ENCODE measurements around the gene AGTRAP. TPM values are rescaled to one million over a fixed set of nuclear protein-coding genes. Genes with fewer than 3 reads are reported as not detected.
A peak's percentile ranks its signal among the peaks of the same experiment; 100 is the strongest.

Gene AGTRAP
- total and polyA plus RNA-seq, 2 experiments from 2014 or later = 58.6 to 94.0 TPM

DNA sequence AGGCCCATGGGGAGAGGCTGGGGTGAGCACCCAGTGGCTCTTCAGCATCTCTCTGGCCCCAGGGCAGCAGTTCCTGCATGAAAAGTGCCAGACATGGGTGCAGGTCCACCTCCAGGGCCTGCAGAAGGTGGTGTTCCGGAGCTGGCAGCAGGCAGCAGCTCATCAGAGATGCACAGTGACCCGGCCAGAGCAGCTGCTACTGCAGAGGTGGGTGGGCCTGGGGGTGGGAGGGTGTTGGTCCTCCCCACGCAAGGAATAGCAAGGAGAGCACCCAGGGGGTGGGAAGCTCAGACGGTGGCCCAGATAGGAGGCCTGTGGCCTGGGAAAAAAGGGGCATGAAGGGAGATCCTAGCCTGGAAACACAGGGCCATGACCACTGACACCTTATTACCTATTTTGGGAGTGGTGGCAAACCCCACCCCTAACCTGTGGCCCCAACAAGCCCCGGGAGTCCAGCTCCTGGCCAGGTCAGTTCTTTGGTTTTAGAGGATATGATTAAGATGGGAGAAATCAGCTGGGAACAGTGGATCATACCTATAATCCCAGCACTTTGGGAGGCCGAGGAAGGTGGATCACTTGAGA, 46.3 kb downstream of the AGTRAP start:
- H3K27ac ChIP-seq = no peak overlapping the region
- no peak overlapping the region for H3K4me3 ChIP-seq
- H3K27me3 ChIP-seq = no peaks in the 10 kb centered on the region
- DNase-seq (ENCODE audit: low read depth in 1 of 2, low spot score in 1 of 2) = no peak
- peaks cover 23% of the 10 kb centered on the region for H3K4me1 ChIP-seq (ENCODE audit: low read depth)
- H3K9me3 ChIP-seq (ENCODE audit: low read depth) = no peaks in the 10 kb centered on the region
- H3K36me3 ChIP-seq = no peaks in the 10 kb centered on the region
- TF ChIP-seq, protein P1, sequence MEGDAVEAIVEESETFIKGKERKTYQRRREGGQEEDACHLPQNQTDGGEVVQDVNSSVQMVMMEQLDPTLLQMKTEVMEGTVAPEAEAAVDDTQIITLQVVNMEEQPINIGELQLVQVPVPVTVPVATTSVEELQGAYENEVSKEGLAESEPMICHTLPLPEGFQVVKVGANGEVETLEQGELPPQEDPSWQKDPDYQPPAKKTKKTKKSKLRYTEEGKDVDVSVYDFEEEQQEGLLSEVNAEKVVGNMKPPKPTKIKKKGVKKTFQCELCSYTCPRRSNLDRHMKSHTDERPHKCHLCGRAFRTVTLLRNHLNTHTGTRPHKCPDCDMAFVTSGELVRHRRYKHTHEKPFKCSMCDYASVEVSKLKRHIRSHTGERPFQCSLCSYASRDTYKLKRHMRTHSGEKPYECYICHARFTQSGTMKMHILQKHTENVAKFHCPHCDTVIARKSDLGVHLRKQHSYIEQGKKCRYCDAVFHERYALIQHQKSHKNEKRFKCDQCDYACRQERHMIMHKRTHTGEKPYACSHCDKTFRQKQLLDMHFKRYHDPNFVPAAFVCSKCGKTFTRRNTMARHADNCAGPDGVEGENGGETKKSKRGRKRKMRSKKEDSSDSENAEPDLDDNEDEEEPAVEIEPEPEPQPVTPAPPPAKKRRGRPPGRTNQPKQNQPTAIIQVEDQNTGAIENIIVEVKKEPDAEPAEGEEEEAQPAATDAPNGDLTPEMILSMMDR (IDR thresholded peaks at IDR 0.05; ENCODE audit: low read depth, low read length) = no peak

DNA sequence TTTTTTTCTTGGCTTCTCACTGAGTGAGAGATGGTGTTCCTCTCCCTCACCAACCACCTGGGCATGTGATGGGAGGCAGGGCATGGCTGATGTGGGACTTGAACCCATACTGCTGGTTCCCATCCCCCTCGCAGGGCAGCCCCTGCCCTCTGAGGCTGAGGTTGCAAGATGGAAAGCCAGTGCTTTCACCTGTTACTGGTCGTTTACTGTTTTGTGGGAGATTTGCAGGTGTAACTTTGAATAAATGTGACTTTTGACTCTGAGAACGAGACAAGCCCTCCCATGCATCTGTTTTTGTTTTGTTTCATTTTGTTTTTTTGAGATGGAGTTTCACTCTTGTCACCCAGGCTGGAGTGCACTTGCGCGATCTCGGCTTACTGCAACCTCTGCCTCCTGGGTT, 47.6 kb downstream of the AGTRAP start:
- TF ChIP-seq, protein P1 (IDR thresholded peaks at IDR 0.05; ENCODE audit: low read depth, low read length) = no peak
- DNase-seq (ENCODE audit: low read depth in 1 of 2, low spot score in 1 of 2) = no peak
- Histone ChIP-seq H3K4me1 (ENCODE audit: low read depth) (peaks cover 37% of the 10 kb centered on the region), H3K4me3 (no peak overlapping the region), H3K27me3 (no peaks in the 10 kb centered on the region), H3K9me3 (ENCODE audit: low read depth) (no peaks in the 10 kb centered on the region), H3K27ac (no peak overlapping the region), H3K36me3 (no peaks in the 10 kb centered on the region)

DNA sequence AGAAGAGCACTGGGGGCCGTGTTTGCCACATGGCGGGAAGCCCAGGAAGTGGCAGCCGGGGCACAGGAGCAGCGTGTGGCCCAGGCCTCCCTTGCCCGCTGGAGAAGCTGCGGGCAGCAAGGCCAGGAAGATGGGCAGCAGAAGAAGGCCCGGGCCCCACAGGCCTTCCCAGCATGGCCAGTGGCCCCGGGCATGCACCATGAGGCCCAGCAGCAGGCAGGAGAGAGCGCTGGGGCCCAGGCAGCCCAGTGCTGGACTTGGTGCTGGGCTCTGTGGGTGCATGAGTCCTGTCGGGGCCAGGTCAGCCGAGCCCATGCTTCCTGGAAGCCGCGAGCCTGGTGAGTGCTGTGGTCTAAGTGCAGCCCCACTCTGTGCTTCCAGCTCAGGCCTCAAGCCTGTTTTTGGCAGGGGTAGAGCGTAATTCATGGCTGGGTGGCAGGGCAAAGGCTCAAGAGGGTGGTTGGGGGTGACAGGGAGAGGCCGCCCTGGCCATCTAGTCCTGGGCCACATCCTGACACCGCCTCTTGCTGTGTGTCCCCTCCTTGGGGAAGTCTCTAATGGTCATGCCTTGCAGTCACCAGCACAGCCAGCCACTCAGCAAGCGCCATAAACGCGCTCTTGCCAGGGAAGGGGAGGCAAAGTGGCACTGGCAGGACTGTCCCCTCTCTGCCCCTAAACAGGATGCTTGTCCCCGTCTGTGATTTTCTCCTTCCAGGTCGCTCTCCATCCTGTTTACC, 48.5 kb downstream of the AGTRAP start:
- Histone ChIP-seq H3K27ac (no peak overlapping the region), H3K9me3 (ENCODE audit: low read depth) (no peaks in the 10 kb centered on the region), H3K4me1 (ENCODE audit: low read depth) (peaks cover 46% of the 10 kb centered on the region), H3K4me3 (peak overlapping the region; percentile 6), H3K27me3 (no peaks in the 10 kb centered on the region), H3K36me3 (no peaks in the 10 kb centered on the region)
- no peak for DNase-seq (ENCODE audit: low read depth in 1 of 2, low spot score in 1 of 2)
- TF ChIP-seq, protein P1 (IDR thresholded peaks at IDR 0.05; ENCODE audit: low read depth, low read length) = no peak

DNA sequence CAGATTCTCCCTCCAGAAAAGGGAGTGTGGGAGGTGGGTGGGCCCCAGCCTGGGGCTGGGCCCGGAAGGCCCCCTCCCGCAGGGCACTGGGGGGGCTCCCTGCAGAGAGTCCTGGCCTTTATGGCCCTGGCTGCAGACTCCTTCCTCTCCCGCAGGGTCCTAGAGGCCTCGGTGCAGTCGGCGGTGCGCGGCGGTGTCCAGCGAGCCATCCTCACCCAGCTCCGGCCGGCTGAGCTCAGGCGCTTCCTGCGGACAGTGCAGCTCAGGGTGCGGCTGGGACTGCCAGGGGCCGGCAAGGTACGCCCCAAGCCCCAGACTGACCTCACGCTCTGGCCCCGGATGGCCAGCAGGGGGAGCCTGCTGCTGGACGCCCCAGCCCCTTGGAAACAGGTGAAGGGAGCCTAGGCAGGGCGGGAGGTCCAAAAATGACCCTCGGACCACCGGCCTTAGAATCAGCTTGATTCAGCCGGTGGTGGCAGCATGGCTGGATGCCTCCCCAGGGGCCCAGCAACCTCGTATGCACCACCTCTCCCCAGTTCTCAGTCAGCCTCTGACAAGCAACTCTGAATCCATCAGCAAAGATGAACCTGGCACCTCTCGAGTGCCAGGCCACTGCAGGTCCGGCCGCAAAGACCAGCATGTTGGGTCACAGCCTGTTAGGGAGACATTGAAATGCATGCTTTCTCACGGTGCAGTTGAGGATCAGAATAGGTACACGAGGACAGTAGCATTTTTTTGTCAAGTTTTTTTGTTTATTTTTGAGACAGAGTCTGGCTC, 49.2 kb downstream of the AGTRAP start:
- Histone ChIP-seq H3K4me3 (peak overlapping the region; percentile 6), H3K36me3 (no peaks in the 10 kb centered on the region), H3K9me3 (ENCODE audit: low read depth) (no peaks in the 10 kb centered on the region), H3K4me1 (ENCODE audit: low read depth) (peaks cover 53% of the 10 kb centered on the region), H3K27me3 (no peaks in the 10 kb centered on the region), H3K27ac (no peak overlapping the region)
- TF ChIP-seq, protein P1 (IDR thresholded peaks at IDR 0.05; ENCODE audit: low read depth, low read length) = peak; percentile 91
- DNase-seq (ENCODE audit: low read depth in 1 of 2, low spot score in 1 of 2) = peak; percentile 74 to 80

DNA sequence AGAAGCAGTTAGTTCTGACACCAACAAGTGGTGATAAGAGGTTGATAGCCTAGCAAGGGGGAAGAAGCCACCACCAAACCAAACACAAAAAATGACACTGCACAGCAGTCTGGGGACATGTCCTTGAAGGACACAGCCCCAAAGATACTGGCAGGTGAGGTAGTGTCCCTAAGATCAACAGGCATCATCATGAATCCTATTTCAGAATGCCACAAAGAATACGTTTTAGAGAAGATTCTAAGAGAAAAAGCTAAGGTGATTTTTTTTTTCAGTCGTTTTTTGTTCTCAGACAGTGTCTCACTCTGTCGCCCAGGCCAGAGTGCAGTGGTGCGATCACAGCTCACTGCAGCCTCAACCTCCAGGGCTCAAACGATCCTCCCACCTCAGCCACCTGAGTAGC, 50.2 kb downstream of the AGTRAP start:
- H3K4me1 ChIP-seq (ENCODE audit: low read depth) = peaks cover 61% of the 10 kb centered on the region
- TF ChIP-seq, protein P1 (IDR thresholded peaks at IDR 0.05; ENCODE audit: low read depth, low read length) = no peak
- no peaks in the 10 kb centered on the region for H3K9me3 ChIP-seq (ENCODE audit: low read depth)
- peak overlapping the region; percentile 98 for H3K27ac ChIP-seq
- no peak overlapping the region for H3K4me3 ChIP-seq
- no peak for DNase-seq (ENCODE audit: low read depth in 1 of 2, low spot score in 1 of 2)
- H3K36me3 ChIP-seq = no peaks in the 10 kb centered on the region
- H3K27me3 ChIP-seq = no peaks in the 10 kb centered on the region
